ENCODE measurements around the gene BRCA1.

DNA sequence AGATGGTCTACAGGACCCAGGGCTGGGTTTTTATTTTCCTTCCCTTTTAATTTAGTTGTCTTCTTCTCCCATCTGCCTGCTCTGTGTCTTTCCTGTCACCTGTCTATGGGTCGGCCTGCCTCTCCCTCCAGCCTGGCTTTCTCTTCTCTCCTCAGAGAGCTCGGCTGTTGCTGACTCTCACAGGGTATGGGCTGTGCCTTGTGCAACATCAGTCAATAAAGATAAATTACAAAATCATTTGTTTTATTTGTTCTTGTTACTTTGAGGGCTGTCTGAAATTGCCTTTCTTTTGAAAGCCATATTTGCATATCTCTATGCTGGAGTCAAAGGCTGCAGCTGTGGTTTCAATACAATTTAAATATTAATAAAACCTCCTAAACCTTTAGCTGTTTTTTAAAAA, 84.5 kb downstream of the BRCA1 start:
- TF ChIP-seq POLR2AphosphoS5 (IDR thresholded peaks at IDR 0.05; ENCODE audit: borderline replicate concordance, low read depth, low read length): no peak
- no peak for TF ChIP-seq EZH2 (IDR thresholded peaks at IDR 0.05)
